ENCODE measurements around the gene ADAMTS13.

The ADAMTS13 gene

DNA sequence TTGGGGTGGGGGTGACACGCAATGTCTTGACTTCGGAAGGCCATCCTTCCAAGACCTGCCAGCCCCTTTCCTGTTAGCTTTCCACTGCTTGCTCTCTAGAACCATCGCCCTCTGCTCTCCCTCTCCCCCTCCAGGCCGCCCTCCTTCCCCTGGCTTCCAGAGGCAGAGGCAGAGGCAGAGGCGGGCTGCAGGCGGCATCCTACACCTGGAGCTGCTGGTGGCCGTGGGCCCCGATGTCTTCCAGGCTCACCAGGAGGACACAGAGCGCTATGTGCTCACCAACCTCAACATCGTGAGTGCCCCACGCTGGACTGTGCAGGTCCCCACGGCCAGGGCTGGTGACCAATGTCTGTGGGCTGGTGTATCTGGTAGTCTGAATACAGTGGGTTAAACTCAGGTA is 2.0 kb downstream of the ADAMTS13 start:
- no peak for TF ChIP-seq CTCF (IDR thresholded peaks at IDR 0.05)
- Histone ChIP-seq H3K4me1 (no peaks in the 10 kb centered on the region), H3K27me3 (ENCODE audit: control insufficient read depth, insufficient read depth, low read length) (no peaks in the 10 kb centered on the region), H2AFZ (no peak overlapping the region), H3K4me2 (ENCODE audit: low read length) (no peak overlapping the region), H3K9me3 (ENCODE audit: control insufficient read depth, low read length) (no peaks in the 10 kb centered on the region), H3K9ac (no peak overlapping the region), H3K27ac (no peak overlapping the region), H3K36me3 (ENCODE audit: control insufficient read depth, insufficient read depth, low read length) (no peaks in the 10 kb centered on the region), H3K79me2 (no peaks in the 10 kb centered on the region), H3K4me3 (ENCODE audit: low read depth, low read length) (no peak overlapping the region)

DNA sequence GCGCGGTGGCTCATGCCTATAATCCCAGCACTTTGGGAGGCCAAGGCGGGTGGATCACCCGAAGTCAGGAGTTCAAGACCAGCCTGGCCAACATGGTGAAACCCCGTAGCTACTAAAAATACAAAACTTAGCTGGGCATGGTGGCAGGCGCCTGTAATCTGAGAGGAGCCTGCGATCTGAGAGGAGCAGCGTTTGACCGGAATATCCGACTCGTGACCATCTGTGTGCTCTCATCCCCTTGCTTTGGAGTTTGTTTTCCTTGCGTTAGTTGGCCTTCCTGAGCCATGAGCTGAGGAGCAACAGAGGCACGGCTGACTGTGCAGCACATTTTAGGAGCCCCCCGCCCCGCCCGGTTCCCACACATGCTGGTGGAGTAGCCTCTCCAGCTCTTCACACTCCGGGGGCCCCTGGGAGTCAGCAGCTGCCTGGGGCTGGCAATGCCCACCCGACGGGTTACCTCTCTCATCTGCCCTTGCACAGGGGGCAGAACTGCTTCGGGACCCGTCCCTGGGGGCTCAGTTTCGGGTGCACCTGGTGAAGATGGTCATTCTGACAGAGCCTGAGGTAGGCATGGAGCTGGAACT is 3.0 kb downstream of the ADAMTS13 start:
- H2AFZ ChIP-seq = no peak overlapping the region
- no peak overlapping the region for H3K27ac ChIP-seq
- no peaks in the 10 kb centered on the region for H3K9me3 ChIP-seq (ENCODE audit: control insufficient read depth, low read length)
- H3K9ac ChIP-seq = no peak overlapping the region
- no peaks in the 10 kb centered on the region for H3K27me3 ChIP-seq (ENCODE audit: control insufficient read depth, insufficient read depth, low read length)
- no peak overlapping the region for H3K4me3 ChIP-seq (ENCODE audit: low read depth, low read length)
- no peak overlapping the region for H3K4me2 ChIP-seq (ENCODE audit: low read length)
- no peaks in the 10 kb centered on the region for H3K4me1 ChIP-seq
- no peaks in the 10 kb centered on the region for H3K36me3 ChIP-seq (ENCODE audit: control insufficient read depth, insufficient read depth, low read length)
- no peak for TF ChIP-seq CTCF (IDR thresholded peaks at IDR 0.05)
- no peaks in the 10 kb centered on the region for H3K79me2 ChIP-seq

DNA sequence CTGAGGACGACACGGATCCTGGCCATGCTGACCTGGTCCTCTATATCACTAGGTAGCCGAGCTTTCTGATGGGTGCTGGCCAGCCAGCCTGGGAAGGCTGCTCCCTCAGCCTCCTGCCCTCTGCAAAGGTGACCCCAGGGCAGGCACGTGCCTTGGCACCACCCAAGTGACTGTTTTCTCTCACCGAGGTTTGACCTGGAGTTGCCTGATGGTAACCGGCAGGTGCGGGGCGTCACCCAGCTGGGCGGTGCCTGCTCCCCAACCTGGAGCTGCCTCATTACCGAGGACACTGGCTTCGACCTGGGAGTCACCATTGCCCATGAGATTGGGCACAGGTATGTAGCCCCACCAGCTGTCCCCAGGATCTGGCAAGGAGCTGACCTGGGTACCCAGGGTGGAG is 3.8 kb downstream of the ADAMTS13 start:
- no peak overlapping the region for H2AFZ ChIP-seq
- H3K27me3 ChIP-seq (ENCODE audit: control insufficient read depth, insufficient read depth, low read length) = no peaks in the 10 kb centered on the region
- H3K4me2 ChIP-seq (ENCODE audit: low read length) = no peak overlapping the region
- H3K9me3 ChIP-seq (ENCODE audit: control insufficient read depth, low read length) = no peaks in the 10 kb centered on the region
- H3K4me3 ChIP-seq (ENCODE audit: low read depth, low read length) = no peak overlapping the region
- H3K36me3 ChIP-seq (ENCODE audit: control insufficient read depth, insufficient read depth, low read length) = no peaks in the 10 kb centered on the region
- no peak overlapping the region for H3K9ac ChIP-seq
- H3K27ac ChIP-seq = no peak overlapping the region
- no peaks in the 10 kb centered on the region for H3K79me2 ChIP-seq
- no peak for TF ChIP-seq CTCF (IDR thresholded peaks at IDR 0.05)
- no peaks in the 10 kb centered on the region for H3K4me1 ChIP-seq

- H3K4me3 ChIP-seq (ENCODE audit: low read depth, low read length) = no peak overlapping the region
- no peaks in the 10 kb centered on the region for H3K9me3 ChIP-seq (ENCODE audit: control insufficient read depth, low read length)
- H3K36me3 ChIP-seq (ENCODE audit: control insufficient read depth, insufficient read depth, low read length) = no peaks in the 10 kb centered on the region
- no peak for TF ChIP-seq CTCF (IDR thresholded peaks at IDR 0.05)
- peak overlapping the region; percentile 46 for H2AFZ ChIP-seq
- H3K4me2 ChIP-seq (ENCODE audit: low read length) = peak overlapping the region; percentile 72
- H3K27ac ChIP-seq = peak overlapping the region; percentile 51
- H3K4me1 ChIP-seq = no peaks in the 10 kb centered on the region
- no peaks in the 10 kb centered on the region for H3K27me3 ChIP-seq (ENCODE audit: control insufficient read depth, insufficient read depth, low read length)
- H3K9ac ChIP-seq = no peak overlapping the region
- H3K79me2 ChIP-seq = no peaks in the 10 kb centered on the region
Measured at GRCh38 chr9:133427658-133428348, 5.6 kb downstream of the ADAMTS13 start.

- H3K27ac ChIP-seq = no peak overlapping the region
- H3K4me3 ChIP-seq (ENCODE audit: low read depth, low read length) = peak overlapping the region; percentile 11
- H3K9ac ChIP-seq = no peak overlapping the region
Measured at GRCh38 chr9:133428617-133429101, 6.5 kb downstream of the ADAMTS13 start.

More at GRCh38 chr9:133428617-133429101, 6.5 kb downstream of the ADAMTS13 start:
- H3K36me3 ChIP-seq (ENCODE audit: control insufficient read depth, insufficient read depth, low read length) = no peaks in the 10 kb centered on the region
- H2AFZ ChIP-seq = no peak overlapping the region
- no peak overlapping the region for H3K4me2 ChIP-seq (ENCODE audit: low read length)
- H3K27me3 ChIP-seq (ENCODE audit: control insufficient read depth, insufficient read depth, low read length) = no peaks in the 10 kb centered on the region
- no peaks in the 10 kb centered on the region for H3K79me2 ChIP-seq
- TF ChIP-seq CTCF (IDR thresholded peaks at IDR 0.05) = no peak
- no peaks in the 10 kb centered on the region for H3K4me1 ChIP-seq
- H3K9me3 ChIP-seq (ENCODE audit: control insufficient read depth, low read length) = no peaks in the 10 kb centered on the region

Measured in parathyroid adenoma (tissue), 2 donors.